K562 (cell line): ENCODE measurements around the gene ASIC3. TPM values are rescaled to one million over a fixed set of nuclear protein-coding genes. Genes with fewer than 3 reads are reported as not detected.

Source experiments
- ARID1B ChIP-seq: fragments of 450-650 bp; IDR thresholded peaks from 2 replicates; pipeline ENCODE4 v1.6.1; 2016; ENCODE audit warnings: antibody characterized with exemption, mild to moderate bottlenecking, inconsistent platforms
- CAMTA2 ChIP-seq: fragments of 250-450 bp; sonication (Bioruptor Pico); conservative IDR thresholded peaks from 2 replicates; pipeline ENCODE4 v1.5.1; 2022
- FOXA3 ChIP-seq, 2 experiments: fragments of 450-650 bp in 1 of 2; sonication (generic) in 1 of 2; formaldehyde crosslinking; IDR thresholded peaks in 1 of 2; conservative IDR thresholded peaks in 1 of 2; 2 replicates each; pipeline versions ENCODE4 v1.4.0 to v1.8.0; 2020 to 2022; ENCODE audit warnings: mild to moderate bottlenecking in 2 of 2, missing genetic modification reagents in 1 of 2
- HNRNPH1 ChIP-seq: fragments of 200-400 bp; formaldehyde crosslinking; optimal IDR thresholded peaks from 2 replicates; pipeline ENCODE3; 2017; ENCODE audit warnings: low read depth, mild to moderate bottlenecking, low read length, moderate library complexity
- NCOA4 ChIP-seq: fragments of 450-650 bp; IDR thresholded peaks from 2 replicates; pipeline ENCODE4 v1.6.1; 2018; ENCODE audit warnings: mild to moderate bottlenecking; ENCODE audit not compliant: partially characterized antibody
- PHF21A ChIP-seq: fragments of 450-650 bp; IDR thresholded peaks from 2 replicates; pipeline ENCODE4 v1.6.1; 2017; ENCODE audit warnings: low read depth, borderline replicate concordance
- POLR2H ChIP-seq: IDR thresholded peaks from 2 replicates; pipeline ENCODE4 v1.6.1; 2016; ENCODE audit warnings: missing genetic modification characterization, low read depth, mild to moderate bottlenecking, control low read depth, missing compliant biosample characterization, moderate library complexity
- SIX5 ChIP-seq, 2 experiments: IDR thresholded peaks; 2 replicates each; pipeline ENCODE4 v1.6.1; 2011; ENCODE audit warnings: low read length in 2 of 2, borderline replicate concordance in 1 of 2, low read depth in 1 of 2, mild to moderate bottlenecking in 1 of 2, moderate library complexity in 1 of 2; ENCODE audit not compliant: insufficient read depth in 1 of 2
- SNIP1 ChIP-seq: fragments of 450-650 bp; IDR thresholded peaks from 2 replicates; pipeline ENCODE4 v1.7.1; 2017; ENCODE audit warnings: low read depth, mild to moderate bottlenecking
- TCF7 ChIP-seq: sonication (generic); IDR thresholded peaks from 2 replicates; pipeline ENCODE4 v1.6.1; 2016; ENCODE audit warnings: antibody characterized with exemption, borderline replicate concordance
- ZBTB17 ChIP-seq: fragments of 450-650 bp; formaldehyde crosslinking; IDR thresholded peaks from 2 replicates; pipeline ENCODE4 v1.4.0; 2020; ENCODE audit warnings: mild to moderate bottlenecking
- ZNF174 ChIP-seq: fragments of 250-450 bp; sonication (Bioruptor Pico); IDR thresholded peaks from 2 replicates; pipeline ENCODE4 v1.4.0; 2020; ENCODE audit warnings: mild to moderate bottlenecking
- ZNF217 ChIP-seq: sonication (generic); formaldehyde crosslinking; IDR thresholded peaks from 2 replicates; pipeline ENCODE4 v1.8.0; 2022; ENCODE audit warnings: mild to moderate bottlenecking, missing genetic modification reagents
- ZNF282 ChIP-seq: sonication (generic); formaldehyde crosslinking; IDR thresholded peaks from 2 replicates; pipeline ENCODE4 v1.8.1; 2023; ENCODE audit warnings: missing genetic modification reagents
- ZNF408 ChIP-seq: fragments of 250-450 bp; sonication (Bioruptor Pico); IDR thresholded peaks from 2 replicates; pipeline ENCODE4 v1.4.0; 2020; ENCODE audit warnings: low read depth, mild to moderate bottlenecking, moderate library complexity
- ZNF79 ChIP-seq: fragments of 250-450 bp; sonication (Bioruptor Pico); IDR thresholded peaks from 2 replicates; pipeline ENCODE4 v1.4.0; 2020; ENCODE audit warnings: low read depth, mild to moderate bottlenecking, moderate library complexity
- polyA plus RNA-seq, 8 experiments: library from polyadenylated mRNA; depleted of rRNA in 4 of 8; stranded (reverse) in 5 of 8; unstranded in 3 of 8; fragments of >200 nt; fragmentation: Nextera tagmentation in 2 of 8; fragmentation: Illumina TruSeq in 1 of 8; extraction: Ambion mirVana in 2 of 8; extraction: Trizol in 1 of 8; gene quantifications; 2 replicates each; pipeline versions ENCODE4 v1.2.1 to v1.2.3, GENCODE V29; 2011 to 2014; ENCODE audit warnings: inconsistent platforms in 1 of 8, missing spikeins in 1 of 8
- total RNA-seq, 7 experiments: library from RNA; depleted of rRNA in 6 of 7; stranded (reverse); fragments of >200 nt in 6 of 7; fragmentation: Illumina TruSeq in 2 of 7; extraction: Trizol in 2 of 7; gene quantifications; 2 replicates each; pipeline versions ENCODE4 v1.2.1 to v1.2.3, GENCODE V29; 2011 to 2021; ENCODE audit warnings: low replicate concordance in 1 of 7
- TF ChIP-seq, protein P1 (sequence below): fragments of 250-450 bp; sonication (Bioruptor Pico); IDR thresholded peaks from 2 replicates; pipeline ENCODE4 v1.8.0; 2022; ENCODE audit warnings: moderate library complexity, mild to moderate bottlenecking, inconsistent platforms
- TF ChIP-seq, protein P2 (sequence below): fragments of 450-650 bp; formaldehyde crosslinking; IDR thresholded peaks from 2 replicates; pipeline ENCODE4 v1.4.0; 2020; ENCODE audit warnings: mild to moderate bottlenecking, moderate library complexity
- TF ChIP-seq, protein P3 (sequence below): sonication (generic); formaldehyde crosslinking; IDR thresholded peaks from 2 replicates; pipeline ENCODE4 v1.8.1; 2022; ENCODE audit warnings: missing genetic modification reagents
- TF ChIP-seq, protein P4 (sequence below): sonication (generic); formaldehyde crosslinking; IDR thresholded peaks from 2 replicates; pipeline ENCODE4 v1.8.1; 2023; ENCODE audit warnings: mild to moderate bottlenecking, missing genetic modification reagents
- TF ChIP-seq, protein P5 (sequence below): sonication (generic); formaldehyde crosslinking; IDR thresholded peaks from 2 replicates; pipeline ENCODE4 v1.8.0; 2022; ENCODE audit warnings: mild to moderate bottlenecking, missing genetic modification reagents

ASIC3 gene
- total and polyA plus RNA-seq, 9 of the 15 experiments (the other 6 are each of a cell fraction or from before 2014, with no cell fraction given) = 0.11 to 5.0 (median 0.87) TPM

DNA sequence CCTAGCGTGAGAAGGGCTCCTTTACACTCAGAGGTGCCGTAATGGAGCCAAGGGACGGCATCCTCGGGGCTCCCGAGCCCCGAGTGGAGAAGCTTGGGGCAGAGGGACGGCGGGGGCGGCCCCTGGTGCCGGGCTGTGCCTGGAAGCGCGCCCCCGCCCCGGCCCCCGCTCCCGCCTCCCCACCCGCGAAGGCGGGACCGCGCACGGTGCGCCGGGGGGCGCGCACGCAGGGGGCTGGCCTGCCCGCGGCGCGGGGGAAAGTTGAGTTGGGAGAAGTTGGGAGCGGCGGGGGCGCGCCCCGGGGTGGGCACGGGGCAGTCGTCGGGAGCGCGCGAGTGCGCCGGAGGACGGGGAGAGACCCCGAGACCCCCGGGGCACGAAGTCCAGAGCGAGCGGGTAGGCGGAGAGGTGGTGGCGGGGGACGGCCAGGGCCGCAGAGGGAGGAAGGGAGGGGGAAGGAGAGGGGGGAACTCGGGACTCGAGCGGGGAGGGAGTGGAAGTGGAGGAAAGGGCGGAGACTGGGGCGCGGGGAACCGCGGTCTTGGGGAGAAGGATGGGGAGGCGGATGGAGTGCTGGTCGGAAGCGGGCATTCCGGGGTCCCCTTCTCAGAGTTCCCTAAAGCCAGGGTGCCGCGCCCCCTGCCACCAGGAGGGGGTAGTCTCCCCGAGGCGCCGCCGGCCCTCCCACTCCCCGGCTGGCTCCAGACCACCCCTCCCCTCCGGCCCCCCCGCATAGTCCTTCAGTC lies 11.2 kb downstream of the ASIC3 start, which contains the start of gene SLC4A2 (continued):
- TF ChIP-seq ZNF79 (CRISPR knock-in tag) (no peak), ZNF408 (CRISPR knock-in tag) (no peak), ZNF282 (CRISPR knock-in tag) (no peak), ARID1B (peak; percentile 54; the same call in 1 of the 2 replicates), FOXA3 (CRISPR knock-in tag; conservative IDR thresholded peaks at IDR 0.05 in 1 of 2, IDR thresholded peaks at IDR 0.05 in 1 of 2) (no peak), HNRNPH1 (no peak), ZNF217 (CRISPR knock-in tag) (no peak), ZBTB17 (CRISPR knock-in tag) (0 out of 2 replicates have a peak, but pooled peaks have one; percentile 20), NCOA4 (no peak), SIX5 (IDR thresholded peaks at IDR 0.05; ENCODE audit: borderline replicate concordance in 1 of 2, insufficient read depth in 1 of 2, low read depth in 1 of 2, low read length in 2 of 2) (no peak), PHF21A (peak; percentile 22; the same call in 1 of the 2 replicates), ZNF174 (CRISPR knock-in tag) (no peak), POLR2H (tag) (no peak), SNIP1 (no peak), TCF7 (no peak), CAMTA2 (CRISPR knock-in tag) (0 out of 2 replicates have a peak, but pooled peaks have one; percentile 31)
- TF ChIP-seq, protein P1, sequence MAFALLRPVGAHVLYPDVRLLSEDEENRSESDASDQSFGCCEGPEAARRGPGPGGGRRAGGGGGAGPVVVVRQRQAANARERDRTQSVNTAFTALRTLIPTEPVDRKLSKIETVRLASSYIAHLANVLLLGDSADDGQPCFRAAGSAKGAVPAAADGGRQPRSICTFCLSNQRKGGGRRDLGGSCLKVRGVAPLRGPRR (CRISPR knock-in tag) = no peak
- TF ChIP-seq, protein P2, sequence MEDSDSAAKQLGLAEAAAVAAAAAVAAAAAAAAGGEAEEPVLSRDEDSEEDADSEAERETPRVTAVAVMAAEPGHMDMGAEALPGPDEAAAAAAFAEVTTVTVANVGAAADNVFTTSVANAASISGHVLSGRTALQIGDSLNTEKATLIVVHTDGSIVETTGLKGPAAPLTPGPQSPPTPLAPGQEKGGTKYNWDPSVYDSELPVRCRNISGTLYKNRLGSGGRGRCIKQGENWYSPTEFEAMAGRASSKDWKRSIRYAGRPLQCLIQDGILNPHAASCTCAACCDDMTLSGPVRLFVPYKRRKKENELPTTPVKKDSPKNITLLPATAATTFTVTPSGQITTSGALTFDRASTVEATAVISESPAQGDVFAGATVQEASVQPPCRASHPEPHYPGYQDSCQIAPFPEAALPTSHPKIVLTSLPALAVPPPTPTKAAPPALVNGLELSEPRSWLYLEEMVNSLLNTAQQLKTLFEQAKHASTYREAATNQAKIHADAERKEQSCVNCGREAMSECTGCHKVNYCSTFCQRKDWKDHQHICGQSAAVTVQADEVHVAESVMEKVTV (CRISPR knock-in tag) = no peak
- TF ChIP-seq, protein P3, sequence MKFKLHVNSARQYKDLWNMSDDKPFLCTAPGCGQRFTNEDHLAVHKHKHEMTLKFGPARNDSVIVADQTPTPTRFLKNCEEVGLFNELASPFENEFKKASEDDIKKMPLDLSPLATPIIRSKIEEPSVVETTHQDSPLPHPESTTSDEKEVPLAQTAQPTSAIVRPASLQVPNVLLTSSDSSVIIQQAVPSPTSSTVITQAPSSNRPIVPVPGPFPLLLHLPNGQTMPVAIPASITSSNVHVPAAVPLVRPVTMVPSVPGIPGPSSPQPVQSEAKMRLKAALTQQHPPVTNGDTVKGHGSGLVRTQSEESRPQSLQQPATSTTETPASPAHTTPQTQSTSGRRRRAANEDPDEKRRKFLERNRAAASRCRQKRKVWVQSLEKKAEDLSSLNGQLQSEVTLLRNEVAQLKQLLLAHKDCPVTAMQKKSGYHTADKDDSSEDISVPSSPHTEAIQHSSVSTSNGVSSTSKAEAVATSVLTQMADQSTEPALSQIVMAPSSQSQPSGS = no peak
- TF ChIP-seq, protein P4, sequence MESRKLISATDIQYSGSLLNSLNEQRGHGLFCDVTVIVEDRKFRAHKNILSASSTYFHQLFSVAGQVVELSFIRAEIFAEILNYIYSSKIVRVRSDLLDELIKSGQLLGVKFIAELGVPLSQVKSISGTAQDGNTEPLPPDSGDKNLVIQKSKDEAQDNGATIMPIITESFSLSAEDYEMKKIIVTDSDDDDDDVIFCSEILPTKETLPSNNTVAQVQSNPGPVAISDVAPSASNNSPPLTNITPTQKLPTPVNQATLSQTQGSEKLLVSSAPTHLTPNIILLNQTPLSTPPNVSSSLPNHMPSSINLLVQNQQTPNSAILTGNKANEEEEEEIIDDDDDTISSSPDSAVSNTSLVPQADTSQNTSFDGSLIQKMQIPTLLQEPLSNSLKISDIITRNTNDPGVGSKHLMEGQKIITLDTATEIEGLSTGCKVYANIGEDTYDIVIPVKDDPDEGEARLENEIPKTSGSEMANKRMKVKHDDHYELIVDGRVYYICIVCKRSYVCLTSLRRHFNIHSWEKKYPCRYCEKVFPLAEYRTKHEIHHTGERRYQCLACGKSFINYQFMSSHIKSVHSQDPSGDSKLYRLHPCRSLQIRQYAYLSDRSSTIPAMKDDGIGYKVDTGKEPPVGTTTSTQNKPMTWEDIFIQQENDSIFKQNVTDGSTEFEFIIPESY (CRISPR knock-in tag) = no peak
- TF ChIP-seq, protein P5, sequence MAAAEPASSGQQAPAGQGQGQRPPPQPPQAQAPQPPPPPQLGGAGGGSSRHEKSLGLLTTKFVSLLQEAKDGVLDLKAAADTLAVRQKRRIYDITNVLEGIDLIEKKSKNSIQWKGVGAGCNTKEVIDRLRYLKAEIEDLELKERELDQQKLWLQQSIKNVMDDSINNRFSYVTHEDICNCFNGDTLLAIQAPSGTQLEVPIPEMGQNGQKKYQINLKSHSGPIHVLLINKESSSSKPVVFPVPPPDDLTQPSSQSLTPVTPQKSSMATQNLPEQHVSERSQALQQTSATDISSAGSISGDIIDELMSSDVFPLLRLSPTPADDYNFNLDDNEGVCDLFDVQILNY = no peak
